Stomach (tissue), 9 donors: ENCODE results near the gene NAT16. TPM values are rescaled to one million over a fixed set of nuclear protein-coding genes. Genes with fewer than 3 reads are reported as not detected.
A peak's percentile ranks its signal among the peaks of the same experiment; 100 is the strongest.

Source experiments
- DNase-seq, 2 donors: peaks; one replicate each; pipeline versions ENCODE4 v3.0.0 to v3.0.0-alpha.2; 2013 to 2019
- H3K27ac ChIP-seq, 5 donors: fragments of 200-600 bp in 4 of 5; sonication (generic) in 4 of 5; one replicate each; pipeline ENCODE4 v1.5.1; 2013 to 2019; ENCODE audit warnings: mild to moderate bottlenecking in 1 of 5, moderate library complexity in 1 of 5
- H3K27me3 ChIP-seq, 3 donors: fragments of 200-600 bp; sonication (generic); one replicate each; pipeline ENCODE4 v1.5.1; 2017 to 2019; ENCODE audit warnings: mixed run types in 1 of 3
- H3K36me3 ChIP-seq, 4 donors: fragments of 200-600 bp; sonication (generic); 1 replicate in 3 of 4; 2 replicates in 1 of 4; pipeline ENCODE4 v1.5.1; 2016 to 2019
- H3K4me1 ChIP-seq, 4 donors: fragments of 200-600 bp; sonication (generic); one replicate each; pipeline ENCODE4 v1.5.1; 2016 to 2019
- H3K4me3 ChIP-seq, 4 donors: fragments of 200-600 bp; sonication (generic) in 3 of 4; one replicate each; pipeline ENCODE4 v1.5.1; 2016 to 2019; ENCODE audit warnings: mild to moderate bottlenecking in 1 of 4
- H3K9me3 ChIP-seq, 4 donors: fragments of 200-600 bp; sonication (generic); one replicate each; pipeline ENCODE4 v1.5.1; 2016 to 2019
- CTCF ChIP-seq, 7 experiments: fragments of 450-650 bp in 4 of 7; fragments of 200-600 bp in 3 of 7; sonication (generic) in 3 of 7; IDR thresholded peaks; one replicate each; pipeline ENCODE4 v1.5.1; 2016 to 2019; ENCODE audit warnings: antibody characterized with exemption in 7 of 7, control low read depth in 2 of 7, mild to moderate bottlenecking in 1 of 7
- EP300 ChIP-seq: sonication (generic); formaldehyde crosslinking; IDR thresholded peaks from one replicate; pipeline ENCODE4 v1.6.1; 2017; ENCODE audit warnings: antibody characterized with exemption
- POLR2A ChIP-seq, 4 donors: fragments of 450-650 bp; IDR thresholded peaks; one replicate each; pipeline ENCODE4 v1.6.1; 2016; ENCODE audit warnings: antibody characterized with exemption in 4 of 4, control low read depth in 2 of 4, mild to moderate bottlenecking in 1 of 4, moderate library complexity in 1 of 4
- POLR2AphosphoS5 ChIP-seq, 3 donors: sonication (generic); formaldehyde crosslinking; IDR thresholded peaks; one replicate each; pipeline ENCODE4 v1.6.1; 2016; ENCODE audit warnings: antibody characterized with exemption in 3 of 3
- WGBS, 5 donors: extraction: QIAGEN DNeasy Blood & Tissue Kit in 3 of 5; methylation state at CpG; one replicate each; pipeline versions ENCODE4 v1.1.5 to v1.1.7; 2013 to 2018; 5-methylcytosine and 5-hydroxymethylcytosine counted together
- intact Hi-C: fragments of 100-400 bp; cut with DNase I; formaldehyde crosslinking; loops from one replicate; pipeline ENCODE4 v1.15.1; 2023; ENCODE audit warnings: low total_unique reads
- polyA plus RNA-seq, 3 donors: library from polyadenylated mRNA; stranded (reverse); fragments of 200-250 nt; gene quantifications; one replicate each; pipeline ENCODE4 v1.2.3, GENCODE V29; 2013
- total RNA-seq, 5 donors: library from RNA; depleted of rRNA; stranded (reverse); fragments of >200 nt; gene quantifications; one replicate each; pipeline versions ENCODE4 v1.1.0 to v1.2.3, GENCODE V29; 2014 to 2016
- donor health status: healthy with polysubstance abuse.
- donor health status: Bipolar disorder and iron deficiency.
- donor health status: healthy.

Gene NAT16
- total and polyA plus RNA-seq, 8 donors = 0.05 TPM; not detected in 7

- no peak overlapping the region for H3K4me3 ChIP-seq
- H3K27ac ChIP-seq = no peak overlapping the region
- TF ChIP-seq EP300 = no peak
- no peak for TF ChIP-seq POLR2AphosphoS5 (IDR thresholded peaks at IDR 0.05)
- no peak for TF ChIP-seq POLR2A (IDR thresholded peaks at IDR 0.05)
- TF ChIP-seq CTCF (IDR thresholded peaks at IDR 0.05) = no peak
- H3K9me3 ChIP-seq = no peaks in the 10 kb centered on the region
- peaks cover 25 to 53% (median 48%) of the 10 kb centered on the region in 4 donors for H3K36me3 ChIP-seq
- peaks cover 6 to 54% (median 35%) of the 10 kb centered on the region in 3 donors for H3K27me3 ChIP-seq
- H3K4me1 ChIP-seq = peaks cover 32 to 42% (median 39%) of the 10 kb centered on the region in 4 donors
- WGBS, 5 donors = 82 to 93% (median 84%) methylated on average over 25 to 31 of the region's 31 CpGs
- DNase-seq = no peak
- intact Hi-C loops = no loop called here
Measured at GRCh38 chr7:101159696-101160674, 20.1 kb downstream of the NAT16 start.

GRCh38 chr7:101156866-101157589 is 23.1 kb downstream of the NAT16 start:
- H3K27me3 ChIP-seq = peaks cover 0 to 24% (median 5%) of the 10 kb centered on the region in 3 donors
- H3K36me3 ChIP-seq = peaks cover 25 to 53% (median 48%) of the 10 kb centered on the region in 4 donors
- DNase-seq = peak in 1 of 2 donors; percentile 54
- H3K9me3 ChIP-seq = no peaks in the 10 kb centered on the region
- no peak overlapping the region for H3K4me3 ChIP-seq
- WGBS, 5 donors = 69 to 81% (median 79%) methylated on average over 14 of the region's 14 CpGs
- H3K4me1 ChIP-seq = peaks cover 10 to 26% (median 18%) of the 10 kb centered on the region in 4 donors
- no peak overlapping the region for H3K27ac ChIP-seq
- intact Hi-C loops = no loop called here
- TF ChIP-seq POLR2A (IDR thresholded peaks at IDR 0.05) (no peak), CTCF (IDR thresholded peaks at IDR 0.05) (no peak), EP300 (no peak), POLR2AphosphoS5 (IDR thresholded peaks at IDR 0.05) (no peak)

- 75 to 86% (median 78%) methylated on average over 6 of the region's 6 CpGs for WGBS, 5 donors
- peaks cover 25 to 48% (median 45%) of the 10 kb centered on the region in 4 donors for H3K36me3 ChIP-seq
- H3K4me1 ChIP-seq = peaks cover 10 to 26% (median 18%) of the 10 kb centered on the region in 4 donors
- no peak for DNase-seq
- no peak overlapping the region for H3K4me3 ChIP-seq
- no peaks in the 10 kb centered on the region for H3K9me3 ChIP-seq
- intact Hi-C loops = no loop called here
- TF ChIP-seq POLR2AphosphoS5 (IDR thresholded peaks at IDR 0.05) (no peak), EP300 (no peak), CTCF (IDR thresholded peaks at IDR 0.05) (no peak), POLR2A (IDR thresholded peaks at IDR 0.05) (no peak)
- peaks cover 0 to 17% (median 0%) of the 10 kb centered on the region in 3 donors for H3K27me3 ChIP-seq
- no peak overlapping the region for H3K27ac ChIP-seq
Measured at GRCh38 chr7:101156277-101156676, 23.8 kb downstream of the NAT16 start.

GRCh38 chr7:101155303-101155702 is 24.8 kb downstream of the NAT16 start:
- Histone ChIP-seq H3K27me3 (peaks cover 0 to 10% (median 0%) of the 10 kb centered on the region in 3 donors), H3K4me3 (peak overlapping the region; percentile 90 to 96 (median 92)), H3K36me3 (peaks cover 15 to 39% (median 35%) of the 10 kb centered on the region in 4 donors), H3K27ac (peak overlapping the region in 3 of 5 donors; percentile 69 to 81 (median 77)), H3K4me1 (peaks cover 10 to 26% (median 18%) of the 10 kb centered on the region in 4 donors), H3K9me3 (no peaks in the 10 kb centered on the region)
- TF ChIP-seq POLR2AphosphoS5 (IDR thresholded peaks at IDR 0.05) = no peak
- TF ChIP-seq POLR2A (IDR thresholded peaks at IDR 0.05) = no peak
- no peak for TF ChIP-seq EP300
- TF ChIP-seq CTCF (IDR thresholded peaks at IDR 0.05) = no peak
- no peak for DNase-seq
- intact Hi-C loops = no loop called here
- WGBS, 5 donors = 45 to 59% (median 52%) methylated on average over 3 to 4 of the region's 4 CpGs
